KG1 (cell line): Measurements from ENCODE around the gene GAGE12D.
"Not testable (repeated sequence)": the region's sequence is repeated elsewhere in the genome, so short reads cannot be mapped to it uniquely, and the experiment has no call there.

Source experiments
- DNase-seq: peaks from one replicate; lab custom pipeline; 2025; lab: John Stamatoyannopoulos, UW

GAGE12D gene, protein sequence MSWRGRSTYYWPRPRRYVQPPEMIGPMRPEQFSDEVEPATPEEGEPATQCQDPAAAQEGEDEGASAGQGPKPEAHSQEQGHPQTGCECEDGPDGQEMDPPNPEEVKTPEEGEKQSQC

DNA sequence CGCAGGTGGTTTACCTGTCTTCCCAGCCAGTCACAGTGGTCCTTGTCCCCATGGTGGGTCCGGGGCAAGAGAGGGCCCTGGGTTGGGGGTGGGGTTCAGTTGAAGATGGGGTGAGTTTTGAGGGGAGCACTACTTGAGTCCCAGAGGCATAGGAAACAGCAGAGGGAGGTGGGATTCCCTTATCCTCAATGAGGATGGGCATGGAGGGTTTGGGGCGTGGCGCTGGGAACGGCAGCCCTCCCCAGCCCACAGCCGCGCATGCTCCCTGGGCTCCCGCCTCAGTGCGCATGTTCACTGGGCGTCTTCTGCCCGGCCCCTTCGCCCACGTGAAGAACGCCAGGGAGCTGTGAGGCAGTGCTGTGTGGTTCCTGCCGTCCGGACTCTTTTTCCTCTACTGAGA lies at the start of gene GAGE12D:
GAGE12D (plus strand) TSS at position 301 of the 400 bp plus-strand sequence. CDS start 1,155 bp downstream, outside the sequence.
- DNase-seq, result not testable (repeated sequence)

DNA sequence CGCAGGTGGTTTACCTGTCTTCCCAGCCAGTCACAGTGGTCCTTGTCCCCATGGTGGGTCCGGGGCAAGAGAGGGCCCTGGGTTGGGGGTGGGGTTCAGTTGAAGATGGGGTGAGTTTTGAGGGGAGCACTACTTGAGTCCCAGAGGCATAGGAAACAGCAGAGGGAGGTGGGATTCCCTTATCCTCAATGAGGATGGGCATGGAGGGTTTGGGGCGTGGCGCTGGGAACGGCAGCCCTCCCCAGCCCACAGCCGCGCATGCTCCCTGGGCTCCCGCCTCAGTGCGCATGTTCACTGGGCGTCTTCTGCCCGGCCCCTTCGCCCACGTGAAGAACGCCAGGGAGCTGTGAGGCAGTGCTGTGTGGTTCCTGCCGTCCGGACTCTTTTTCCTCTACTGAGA lies 9.7 kb upstream of the GAGE12D start, which contains the start of gene GAGE12C:
GAGE12C (plus strand) TSS at position 301 of the 400 bp plus-strand sequence. CDS start 1,155 bp downstream, outside the sequence.
- not testable (repeated sequence) for DNase-seq

DNA sequence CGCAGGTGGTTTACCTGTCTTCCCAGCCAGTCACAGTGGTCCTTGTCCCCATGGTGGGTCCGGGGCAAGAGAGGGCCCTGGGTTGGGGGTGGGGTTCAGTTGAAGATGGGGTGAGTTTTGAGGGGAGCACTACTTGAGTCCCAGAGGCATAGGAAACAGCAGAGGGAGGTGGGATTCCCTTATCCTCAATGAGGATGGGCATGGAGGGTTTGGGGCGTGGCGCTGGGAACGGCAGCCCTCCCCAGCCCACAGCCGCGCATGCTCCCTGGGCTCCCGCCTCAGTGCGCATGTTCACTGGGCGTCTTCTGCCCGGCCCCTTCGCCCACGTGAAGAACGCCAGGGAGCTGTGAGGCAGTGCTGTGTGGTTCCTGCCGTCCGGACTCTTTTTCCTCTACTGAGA lies 9.5 kb downstream of the GAGE12D start, which contains the start of gene GAGE12E:
GAGE12E (plus strand) TSS at position 301 of the 400 bp plus-strand sequence. CDS start 1,155 bp downstream, outside the sequence.
- not testable (repeated sequence) for DNase-seq

DNA sequence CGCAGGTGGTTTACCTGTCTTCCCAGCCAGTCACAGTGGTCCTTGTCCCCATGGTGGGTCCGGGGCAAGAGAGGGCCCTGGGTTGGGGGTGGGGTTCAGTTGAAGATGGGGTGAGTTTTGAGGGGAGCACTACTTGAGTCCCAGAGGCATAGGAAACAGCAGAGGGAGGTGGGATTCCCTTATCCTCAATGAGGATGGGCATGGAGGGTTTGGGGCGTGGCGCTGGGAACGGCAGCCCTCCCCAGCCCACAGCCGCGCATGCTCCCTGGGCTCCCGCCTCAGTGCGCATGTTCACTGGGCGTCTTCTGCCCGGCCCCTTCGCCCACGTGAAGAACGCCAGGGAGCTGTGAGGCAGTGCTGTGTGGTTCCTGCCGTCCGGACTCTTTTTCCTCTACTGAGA lies 19.0 kb downstream of the GAGE12D start, which contains the start of gene GAGE12F:
GAGE12F (plus strand) TSS at position 301 of the 400 bp plus-strand sequence. CDS start 1,155 bp downstream, outside the sequence.
- DNase-seq, result not testable (repeated sequence)

DNA sequence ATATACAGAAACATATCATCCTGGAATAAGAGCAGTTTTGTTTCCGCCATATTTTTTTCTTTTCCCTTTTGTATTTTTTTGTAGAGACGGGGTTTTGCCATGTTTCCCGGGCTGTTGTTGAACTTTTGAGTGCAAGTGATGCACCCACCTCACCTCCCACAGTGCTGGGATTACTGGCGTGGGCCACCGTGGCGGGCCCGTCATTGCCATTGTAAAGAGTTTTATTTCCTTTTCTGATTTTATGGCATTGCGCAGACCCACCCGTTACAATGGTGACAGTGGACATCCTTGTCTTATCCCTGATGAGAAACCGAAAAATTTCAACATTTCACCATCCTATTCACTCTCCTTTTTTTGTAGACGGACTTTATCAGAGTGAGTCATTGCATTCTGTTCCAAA lies 27.2 kb downstream of the GAGE12D start:
- DNase-seq, result not testable (repeated sequence)

DNA sequence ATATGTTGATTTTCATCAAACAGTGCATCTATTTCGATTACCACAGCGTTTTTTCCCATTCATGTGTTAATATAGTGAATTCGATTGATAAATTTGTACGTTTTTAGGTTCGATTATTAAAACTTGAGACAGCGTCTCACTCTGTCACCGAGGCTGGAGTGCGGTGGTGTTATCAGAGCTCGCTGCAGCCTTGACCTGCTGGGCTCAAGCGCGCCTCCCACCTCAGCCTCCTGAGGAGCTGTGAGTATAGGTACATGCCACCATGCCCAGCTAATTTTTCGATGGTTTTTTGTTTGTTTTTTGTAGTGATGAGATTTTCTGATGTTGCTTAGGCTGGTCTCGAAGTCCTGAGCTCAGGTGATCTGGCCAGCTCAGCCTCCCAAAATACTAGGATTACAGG lies 27.6 kb downstream of the GAGE12D start:
- DNase-seq, result not testable (repeated sequence)

DNA sequence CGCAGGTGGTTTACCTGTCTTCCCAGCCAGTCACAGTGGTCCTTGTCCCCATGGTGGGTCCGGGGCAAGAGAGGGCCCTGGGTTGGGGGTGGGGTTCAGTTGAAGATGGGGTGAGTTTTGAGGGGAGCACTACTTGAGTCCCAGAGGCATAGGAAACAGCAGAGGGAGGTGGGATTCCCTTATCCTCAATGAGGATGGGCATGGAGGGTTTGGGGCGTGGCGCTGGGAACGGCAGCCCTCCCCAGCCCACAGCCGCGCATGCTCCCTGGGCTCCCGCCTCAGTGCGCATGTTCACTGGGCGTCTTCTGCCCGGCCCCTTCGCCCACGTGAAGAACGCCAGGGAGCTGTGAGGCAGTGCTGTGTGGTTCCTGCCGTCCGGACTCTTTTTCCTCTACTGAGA lies 28.6 kb downstream of the GAGE12D start, which contains the start of gene GAGE12G:
GAGE12G (plus strand) TSS at position 301 of the 400 bp plus-strand sequence. CDS start 1,155 bp downstream, outside the sequence.
- DNase-seq, result not testable (repeated sequence)

DNA sequence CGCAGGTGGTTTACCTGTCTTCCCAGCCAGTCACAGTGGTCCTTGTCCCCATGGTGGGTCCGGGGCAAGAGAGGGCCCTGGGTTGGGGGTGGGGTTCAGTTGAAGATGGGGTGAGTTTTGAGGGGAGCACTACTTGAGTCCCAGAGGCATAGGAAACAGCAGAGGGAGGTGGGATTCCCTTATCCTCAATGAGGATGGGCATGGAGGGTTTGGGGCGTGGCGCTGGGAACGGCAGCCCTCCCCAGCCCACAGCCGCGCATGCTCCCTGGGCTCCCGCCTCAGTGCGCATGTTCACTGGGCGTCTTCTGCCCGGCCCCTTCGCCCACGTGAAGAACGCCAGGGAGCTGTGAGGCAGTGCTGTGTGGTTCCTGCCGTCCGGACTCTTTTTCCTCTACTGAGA lies 38.1 kb downstream of the GAGE12D start, which contains the start of gene GAGE12H:
GAGE12H (plus strand) TSS at position 301 of the 400 bp plus-strand sequence. CDS start 1,155 bp downstream, outside the sequence.
- not testable (repeated sequence) for DNase-seq

DNA sequence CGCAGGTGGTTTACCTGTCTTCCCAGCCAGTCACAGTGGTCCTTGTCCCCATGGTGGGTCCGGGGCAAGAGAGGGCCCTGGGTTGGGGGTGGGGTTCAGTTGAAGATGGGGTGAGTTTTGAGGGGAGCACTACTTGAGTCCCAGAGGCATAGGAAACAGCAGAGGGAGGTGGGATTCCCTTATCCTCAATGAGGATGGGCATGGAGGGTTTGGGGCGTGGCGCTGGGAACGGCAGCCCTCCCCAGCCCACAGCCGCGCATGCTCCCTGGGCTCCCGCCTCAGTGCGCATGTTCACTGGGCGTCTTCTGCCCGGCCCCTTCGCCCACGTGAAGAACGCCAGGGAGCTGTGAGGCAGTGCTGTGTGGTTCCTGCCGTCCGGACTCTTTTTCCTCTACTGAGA lies 47.7 kb downstream of the GAGE12D start, which contains the start of gene GAGE2A:
GAGE2A (plus strand) TSS at position 301 of the 400 bp plus-strand sequence. CDS start 1,155 bp downstream, outside the sequence.
- DNase-seq, result not testable (repeated sequence)

DNA sequence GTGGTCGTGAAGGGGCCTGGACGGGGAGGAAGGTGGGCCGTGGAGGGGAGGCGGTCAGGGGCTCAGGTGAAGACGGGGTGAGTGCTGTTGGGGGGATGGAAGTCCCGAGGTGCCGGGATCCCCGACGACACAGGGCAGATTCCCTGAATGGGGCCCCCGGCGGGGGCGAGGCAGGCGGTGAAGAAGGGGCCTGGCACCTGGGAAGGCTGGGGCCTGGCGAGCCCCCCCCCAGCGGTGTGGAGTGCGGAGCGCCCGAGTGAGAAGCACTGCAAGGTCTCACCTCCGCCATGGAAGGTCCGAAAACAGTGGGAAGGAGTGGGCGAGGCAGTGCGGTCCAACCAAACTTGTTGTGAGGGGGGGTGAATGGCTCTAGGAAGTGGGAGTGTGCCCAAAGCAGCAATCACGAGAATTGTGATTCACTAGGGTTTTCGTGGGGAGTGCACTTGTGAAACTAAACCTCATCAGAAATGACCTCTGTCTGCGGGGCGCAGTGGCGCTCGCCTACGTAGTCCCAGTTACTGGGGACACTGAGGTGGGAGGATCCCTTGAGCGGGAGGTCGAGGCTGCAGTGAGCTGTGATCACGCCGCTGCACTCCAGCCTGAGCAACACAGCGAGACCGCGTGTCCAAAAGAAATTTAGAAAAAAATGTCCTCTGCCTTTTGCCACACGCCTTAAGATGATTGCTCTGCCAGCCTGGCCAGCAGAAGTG lies 48.4 kb downstream of the GAGE12D start:
- not testable (repeated sequence) for DNase-seq

DNA sequence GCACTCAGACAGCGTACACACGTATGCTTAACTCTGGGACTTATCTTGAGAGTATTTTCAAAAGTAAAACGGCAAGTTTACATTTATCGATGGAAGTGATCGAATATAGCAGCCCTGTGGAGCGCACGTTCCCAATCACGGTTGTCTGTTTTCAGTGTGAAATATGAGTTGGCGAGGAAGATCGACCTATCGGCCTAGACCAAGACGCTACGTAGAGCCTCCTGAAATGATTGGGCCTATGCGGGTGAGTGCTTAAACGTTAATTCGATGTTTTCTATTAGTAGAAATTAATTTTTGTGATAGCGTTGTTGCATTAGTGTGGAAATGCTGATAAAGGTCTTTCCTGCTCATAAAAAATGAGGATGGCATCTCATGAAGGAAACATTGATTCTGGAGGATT lies 49.0 kb downstream of the GAGE12D start:
- not testable (repeated sequence) for DNase-seq
